Endothelial cell of umbilical vein (primary cell): Measurements from ENCODE around the gene CSF3. TPM values are rescaled to one million over a fixed set of nuclear protein-coding genes. Genes with fewer than 3 reads are reported as not detected.

Experiments
- BruUV-seq: library from RNA; stranded (reverse); fragments of 400-500 nt; replicated peaks from 2 replicates; lab custom pipeline; 2021; lab: Mats Ljungman, UMichigan
- CTCF ChIA-PET: fragments of 300-600, 350-600 bp; sonication (Branson Sonifier 250); formaldehyde crosslinking; loops from one replicate; lab custom pipeline; 2021; ENCODE audit warnings: antibody characterized with exemption, inconsistent platforms; lab: Charles Lee
- POLR2A ChIA-PET: fragments of 300-600, 350-600 bp; sonication (Branson Sonifier 250); formaldehyde crosslinking; loops from one replicate; lab custom pipeline; 2021; ENCODE audit warnings: antibody characterized with exemption, inconsistent platforms; lab: Charles Lee
- DNase-seq: peaks from one replicate; pipeline ENCODE4 v3.0.0-alpha.2; 2011; ENCODE audit warnings: low read depth, low spot score
- FAIRE-seq: peaks from 2 replicates; lab custom pipeline; 2011; peaks lifted over from hg19 to GRCh38; lab: Jason Lieb, UNC
- H2AFZ ChIP-seq: 2 replicates; pipeline ENCODE4 v1.6.0; 2012; ENCODE audit warnings: low read depth, low read length, control low read depth, inconsistent platforms
- H3K27ac ChIP-seq: 2 replicates; pipeline ENCODE4 v1.5.1; 2011; ENCODE audit warnings: low read depth, mild to moderate bottlenecking, control low read depth, low read length, moderate library complexity; ENCODE audit not compliant: insufficient read depth
- H3K27me3 ChIP-seq, 2 experiments: 2 replicates each; pipeline versions ENCODE4 v1.6.0 to v1.6.1; 2011; ENCODE audit warnings: low read length in 2 of 2, mixed read lengths in 1 of 2; ENCODE audit not compliant: control insufficient read depth in 2 of 2, insufficient read depth in 2 of 2
- H3K36me3 ChIP-seq, 2 experiments: 2 replicates in 1 of 2; 3 replicates in 1 of 2; pipeline ENCODE4 v1.5.1; 2011; ENCODE audit warnings: low read length in 2 of 2, mild to moderate bottlenecking in 1 of 2, moderate library complexity in 1 of 2; ENCODE audit not compliant: control insufficient read depth in 2 of 2, insufficient read depth in 2 of 2; ENCODE audit errors: extremely low read depth in 1 of 2
- H3K4me1 ChIP-seq: 3 replicates; pipeline ENCODE4 v1.5.1; 2011; ENCODE audit warnings: mild to moderate bottlenecking, low read length; ENCODE audit not compliant: control insufficient read depth, insufficient read depth; ENCODE audit errors: extremely low read depth
- H3K4me2 ChIP-seq: 2 replicates; pipeline ENCODE4 v1.6.1; 2011; ENCODE audit warnings: low read length, control low read depth, mixed read lengths; ENCODE audit not compliant: insufficient read depth
- H3K4me3 ChIP-seq, 3 experiments: fragments of 200-600 bp in 1 of 3; sonication (generic), shearing (Covaris generic) in 1 of 3; replicated peaks in 1 of 3; 2 replicates each; pipeline ENCODE4 v1.5.1; 2011 to 2016; ENCODE audit warnings: control low read depth in 3 of 3, low read length in 3 of 3, mild to moderate bottlenecking in 2 of 3, inconsistent platforms in 1 of 3, low read depth in 1 of 3, moderate library complexity in 1 of 3; ENCODE audit not compliant: insufficient read depth in 1 of 3
- H3K79me2 ChIP-seq: 2 replicates; pipeline ENCODE4 v1.6.0; 2012; ENCODE audit warnings: low read length, inconsistent platforms; ENCODE audit not compliant: control insufficient read depth, insufficient read depth
- H3K9ac ChIP-seq: replicated peaks from 2 replicates; pipeline ENCODE3; 2011; ENCODE audit warnings: low read length, control low read depth; ENCODE audit not compliant: insufficient read depth; ENCODE audit errors: extremely low read depth
- H3K9me1 ChIP-seq: replicated peaks from 3 replicates; pipeline ENCODE4 v1.6.0; 2011; ENCODE audit warnings: mild to moderate bottlenecking, low read length; ENCODE audit not compliant: control insufficient read depth, insufficient read depth; ENCODE audit errors: extremely low read depth
- H3K9me3 ChIP-seq: replicated peaks from 2 replicates; pipeline ENCODE4 v1.5.1; 2012; ENCODE audit warnings: low read length, inconsistent platforms; ENCODE audit not compliant: control insufficient read depth, insufficient read depth
- H4K20me1 ChIP-seq: replicated peaks from 2 replicates; pipeline ENCODE3; 2011; ENCODE audit warnings: mild to moderate bottlenecking, low read length; ENCODE audit not compliant: control insufficient read depth, insufficient read depth; ENCODE audit errors: extremely low read depth
- CTCF ChIP-seq, 2 donors: IDR thresholded peaks; 1 replicate in 1 of 2; 2 replicates in 1 of 2; pipeline ENCODE4 v1.5.1; 2011; ENCODE audit warnings: low read length in 2 of 2, mild to moderate bottlenecking in 2 of 2, moderate library complexity in 2 of 2, control low read depth in 1 of 2, inconsistent platforms in 1 of 2, low read depth in 1 of 2; ENCODE audit not compliant: insufficient read depth in 1 of 2; ENCODE audit errors: extremely low read depth in 1 of 2
- EZH2 ChIP-seq: IDR thresholded peaks from 2 replicates; pipeline ENCODE4 v1.6.1; 2012; ENCODE audit warnings: borderline replicate concordance, low read depth, mild to moderate bottlenecking, moderate library complexity, low read length, inconsistent platforms; ENCODE audit not compliant: severe bottlenecking
- FOS ChIP-seq: IDR thresholded peaks from 2 replicates; pipeline ENCODE4 v1.6.1; 2011; ENCODE audit warnings: mild to moderate bottlenecking, low read length, moderate library complexity, borderline replicate concordance; ENCODE audit not compliant: insufficient read depth
- GATA2 ChIP-seq: IDR thresholded peaks from 2 replicates; pipeline ENCODE4 v1.7.0; 2011; ENCODE audit warnings: low read depth, mild to moderate bottlenecking, moderate library complexity, mixed read lengths, low read length; ENCODE audit not compliant: insufficient read length, insufficient read depth
- JUN ChIP-seq: IDR thresholded peaks from 2 replicates; pipeline ENCODE4 v1.6.1; 2011; ENCODE audit warnings: borderline replicate concordance, low read depth; ENCODE audit not compliant: insufficient read length, insufficient read depth
- MAX ChIP-seq: IDR thresholded peaks from 2 replicates; pipeline ENCODE4 v1.6.1; 2011; ENCODE audit not compliant: insufficient read depth, insufficient read length
- MYC ChIP-seq: IDR thresholded peaks from one replicate; pipeline ENCODE4 v1.6.1; 2011; ENCODE audit warnings: mild to moderate bottlenecking, low read depth, low read length
- POLR2AphosphoS5 ChIP-seq: IDR thresholded peaks from 2 replicates; pipeline ENCODE4 v1.6.1; 2012; ENCODE audit warnings: low read depth, mild to moderate bottlenecking, control low read depth, low read length, moderate library complexity; ENCODE audit not compliant: insufficient read depth
- dilution Hi-C: fragments of 300-500 bp; cut with MboI; formaldehyde crosslinking; loops from one replicate; pipeline ENCODE4 v1.15.0; 2019; ENCODE audit warnings: low sequenced_read_pairs; ENCODE audit not compliant: extremely low pct_ligation_motif_present
- intact Hi-C: fragments of 100-400 bp; cut with micrococcal nuclease; formaldehyde crosslinking; loops from one replicate; pipeline ENCODE4 v1.10.0; 2022
- polyA plus RNA-seq, 4 experiments: library from polyadenylated mRNA; depleted of rRNA in 3 of 4; stranded (reverse) in 3 of 4; unstranded in 1 of 4; fragments of >200 nt; gene quantifications; 2 replicates each; pipeline versions ENCODE4 v1.2.1 to v1.2.3, GENCODE V29; 2011 to 2012; ENCODE audit warnings: missing spikeins in 1 of 4
- total RNA-seq: library from RNA; stranded (reverse); gene quantifications from 2 replicates; pipeline ENCODE4 v1.2.3, GENCODE V29; 2021

The CSF3 gene
- total and polyA plus RNA-seq, 2 donors (not counting 3 experiments of a cell fraction or from before 2014, with no cell fraction given) = 1.0 to 2.9 TPM

GRCh38 chr17:39973496-39973895 is 41.7 kb upstream of the CSF3 start:
- TF ChIP-seq POLR2AphosphoS5 (no peak), GATA2 (no peak), MYC (no peak), CTCF (IDR thresholded peaks at IDR 0.05; ENCODE audit: extremely low read depth in 1 of 2, insufficient read depth in 1 of 2, low read depth in 1 of 2, low read length in 2 of 2) (no peak), MAX (no peak), JUN (no peak), EZH2 (no peak), FOS (no peak)
- no peak overlapping the region for H3K4me2 ChIP-seq
- CTCF ChIA-PET = interaction anchor here (1.1 to 6.5 kb wide), 2 partner anchors 15 to 320 kb away, joined by 3 to 35 read pairs; no protein-coding TSS in a partner anchor

More at GRCh38 chr17:39973496-39973895, 41.7 kb upstream of the CSF3 start:
- Histone ChIP-seq H3K27ac (no peak overlapping the region), H2AFZ (no peak overlapping the region), H3K4me3 (no peak overlapping the region), H3K9me3 (no peaks in the 10 kb centered on the region), H3K27me3 (peaks cover 19 to 34% of the 10 kb centered on the region in 2 experiments), H3K36me3 (no peaks in the 10 kb centered on the region), H3K79me2 (no peaks in the 10 kb centered on the region), H3K9me1 (no peaks in the 10 kb centered on the region), H4K20me1 (no peaks in the 10 kb centered on the region), H3K4me1 (no peaks in the 10 kb centered on the region), H3K9ac (no peak overlapping the region)
- no TSS peak for BruUV-seq
- dilution Hi-C loops (no loop called here), intact Hi-C loops (no loop called here)
- DNase-seq (no peak), FAIRE-seq (no peak)
- POLR2A ChIA-PET = no interaction called here
